ENCODE measurements around the gene MBNL2. TPM values are rescaled to one million over a fixed set of nuclear protein-coding genes. Genes with fewer than 3 reads are reported as not detected.

Gene MBNL2
- total and polyA plus RNA-seq, 2 experiments from 2014 or later = 0.55 to 3.2 TPM

DNA sequence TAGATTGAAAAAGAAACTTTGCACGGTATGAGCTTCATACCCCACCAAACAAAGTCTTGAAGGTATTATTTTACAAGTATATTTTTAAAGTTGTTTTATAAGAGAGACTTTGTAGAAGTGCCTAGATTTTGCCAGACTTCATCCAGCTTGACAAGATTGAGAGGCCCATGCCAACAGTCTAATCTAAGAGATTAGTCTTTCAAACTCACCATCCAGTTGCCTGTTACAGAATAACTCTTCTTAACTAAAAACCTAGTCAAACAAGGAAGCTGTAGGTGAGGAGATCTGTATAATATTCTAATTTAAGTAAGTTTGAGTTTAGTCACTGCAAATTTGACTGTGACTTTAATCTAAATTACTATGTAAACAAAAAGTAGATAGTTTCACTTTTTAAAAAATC, 169.9 kb downstream of the MBNL2 start:
- no peaks in the 10 kb centered on the region for H3K36me3 Mint-ChIP-seq (ENCODE audit: low read depth)
- Histone ChIP-seq H3K36me3 (ENCODE audit: insufficient read depth) (no peaks in the 10 kb centered on the region), H3K27me3 (ENCODE audit: insufficient read depth) (no peaks in the 10 kb centered on the region), H3K27ac (ENCODE audit: low read depth) (no peak overlapping the region), H4K20me1 (replicated peaks; ENCODE audit: insufficient read depth) (no peaks in the 10 kb centered on the region), H3K4me1 (ENCODE audit: insufficient read depth) (peaks cover 4% of the 10 kb centered on the region; the same call in 1 of the 2 replicates), H3K79me2 (replicated peaks; ENCODE audit: insufficient read depth) (no peaks in the 10 kb centered on the region), H3K4me2 (no peak overlapping the region), H3F3A (replicated peaks; ENCODE audit: low read depth) (no peaks in the 10 kb centered on the region), H2AFZ (no peak overlapping the region), H3K9me2 (ENCODE audit: insufficient read depth) (no peaks in the 10 kb centered on the region), H3K4me3 (no peak overlapping the region)
- DNase-seq (ENCODE audit: low spot score) (no peak), ATAC-seq (no peak)
- H3K4me1 Mint-ChIP-seq = no peaks in the 10 kb centered on the region
- no peak overlapping the region for H3K27ac Mint-ChIP-seq
- no peaks in the 10 kb centered on the region; the same call in 2 of the 3 replicates for H3K9me3 Mint-ChIP-seq
- TF ChIP-seq EZH2 (IDR thresholded peaks at IDR 0.05; ENCODE audit: low read depth, unreplicated experiment) = no peak
- no peak for TF ChIP-seq EZH2phosphoT487 (IDR thresholded peaks at IDR 0.05; ENCODE audit: unreplicated experiment)
- TF ChIP-seq, protein P1, sequence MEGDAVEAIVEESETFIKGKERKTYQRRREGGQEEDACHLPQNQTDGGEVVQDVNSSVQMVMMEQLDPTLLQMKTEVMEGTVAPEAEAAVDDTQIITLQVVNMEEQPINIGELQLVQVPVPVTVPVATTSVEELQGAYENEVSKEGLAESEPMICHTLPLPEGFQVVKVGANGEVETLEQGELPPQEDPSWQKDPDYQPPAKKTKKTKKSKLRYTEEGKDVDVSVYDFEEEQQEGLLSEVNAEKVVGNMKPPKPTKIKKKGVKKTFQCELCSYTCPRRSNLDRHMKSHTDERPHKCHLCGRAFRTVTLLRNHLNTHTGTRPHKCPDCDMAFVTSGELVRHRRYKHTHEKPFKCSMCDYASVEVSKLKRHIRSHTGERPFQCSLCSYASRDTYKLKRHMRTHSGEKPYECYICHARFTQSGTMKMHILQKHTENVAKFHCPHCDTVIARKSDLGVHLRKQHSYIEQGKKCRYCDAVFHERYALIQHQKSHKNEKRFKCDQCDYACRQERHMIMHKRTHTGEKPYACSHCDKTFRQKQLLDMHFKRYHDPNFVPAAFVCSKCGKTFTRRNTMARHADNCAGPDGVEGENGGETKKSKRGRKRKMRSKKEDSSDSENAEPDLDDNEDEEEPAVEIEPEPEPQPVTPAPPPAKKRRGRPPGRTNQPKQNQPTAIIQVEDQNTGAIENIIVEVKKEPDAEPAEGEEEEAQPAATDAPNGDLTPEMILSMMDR (conservative IDR thresholded peaks at IDR 0.05; ENCODE audit: low read depth in 2 of 2) = no peak
- TF ChIP-seq, protein P2, sequence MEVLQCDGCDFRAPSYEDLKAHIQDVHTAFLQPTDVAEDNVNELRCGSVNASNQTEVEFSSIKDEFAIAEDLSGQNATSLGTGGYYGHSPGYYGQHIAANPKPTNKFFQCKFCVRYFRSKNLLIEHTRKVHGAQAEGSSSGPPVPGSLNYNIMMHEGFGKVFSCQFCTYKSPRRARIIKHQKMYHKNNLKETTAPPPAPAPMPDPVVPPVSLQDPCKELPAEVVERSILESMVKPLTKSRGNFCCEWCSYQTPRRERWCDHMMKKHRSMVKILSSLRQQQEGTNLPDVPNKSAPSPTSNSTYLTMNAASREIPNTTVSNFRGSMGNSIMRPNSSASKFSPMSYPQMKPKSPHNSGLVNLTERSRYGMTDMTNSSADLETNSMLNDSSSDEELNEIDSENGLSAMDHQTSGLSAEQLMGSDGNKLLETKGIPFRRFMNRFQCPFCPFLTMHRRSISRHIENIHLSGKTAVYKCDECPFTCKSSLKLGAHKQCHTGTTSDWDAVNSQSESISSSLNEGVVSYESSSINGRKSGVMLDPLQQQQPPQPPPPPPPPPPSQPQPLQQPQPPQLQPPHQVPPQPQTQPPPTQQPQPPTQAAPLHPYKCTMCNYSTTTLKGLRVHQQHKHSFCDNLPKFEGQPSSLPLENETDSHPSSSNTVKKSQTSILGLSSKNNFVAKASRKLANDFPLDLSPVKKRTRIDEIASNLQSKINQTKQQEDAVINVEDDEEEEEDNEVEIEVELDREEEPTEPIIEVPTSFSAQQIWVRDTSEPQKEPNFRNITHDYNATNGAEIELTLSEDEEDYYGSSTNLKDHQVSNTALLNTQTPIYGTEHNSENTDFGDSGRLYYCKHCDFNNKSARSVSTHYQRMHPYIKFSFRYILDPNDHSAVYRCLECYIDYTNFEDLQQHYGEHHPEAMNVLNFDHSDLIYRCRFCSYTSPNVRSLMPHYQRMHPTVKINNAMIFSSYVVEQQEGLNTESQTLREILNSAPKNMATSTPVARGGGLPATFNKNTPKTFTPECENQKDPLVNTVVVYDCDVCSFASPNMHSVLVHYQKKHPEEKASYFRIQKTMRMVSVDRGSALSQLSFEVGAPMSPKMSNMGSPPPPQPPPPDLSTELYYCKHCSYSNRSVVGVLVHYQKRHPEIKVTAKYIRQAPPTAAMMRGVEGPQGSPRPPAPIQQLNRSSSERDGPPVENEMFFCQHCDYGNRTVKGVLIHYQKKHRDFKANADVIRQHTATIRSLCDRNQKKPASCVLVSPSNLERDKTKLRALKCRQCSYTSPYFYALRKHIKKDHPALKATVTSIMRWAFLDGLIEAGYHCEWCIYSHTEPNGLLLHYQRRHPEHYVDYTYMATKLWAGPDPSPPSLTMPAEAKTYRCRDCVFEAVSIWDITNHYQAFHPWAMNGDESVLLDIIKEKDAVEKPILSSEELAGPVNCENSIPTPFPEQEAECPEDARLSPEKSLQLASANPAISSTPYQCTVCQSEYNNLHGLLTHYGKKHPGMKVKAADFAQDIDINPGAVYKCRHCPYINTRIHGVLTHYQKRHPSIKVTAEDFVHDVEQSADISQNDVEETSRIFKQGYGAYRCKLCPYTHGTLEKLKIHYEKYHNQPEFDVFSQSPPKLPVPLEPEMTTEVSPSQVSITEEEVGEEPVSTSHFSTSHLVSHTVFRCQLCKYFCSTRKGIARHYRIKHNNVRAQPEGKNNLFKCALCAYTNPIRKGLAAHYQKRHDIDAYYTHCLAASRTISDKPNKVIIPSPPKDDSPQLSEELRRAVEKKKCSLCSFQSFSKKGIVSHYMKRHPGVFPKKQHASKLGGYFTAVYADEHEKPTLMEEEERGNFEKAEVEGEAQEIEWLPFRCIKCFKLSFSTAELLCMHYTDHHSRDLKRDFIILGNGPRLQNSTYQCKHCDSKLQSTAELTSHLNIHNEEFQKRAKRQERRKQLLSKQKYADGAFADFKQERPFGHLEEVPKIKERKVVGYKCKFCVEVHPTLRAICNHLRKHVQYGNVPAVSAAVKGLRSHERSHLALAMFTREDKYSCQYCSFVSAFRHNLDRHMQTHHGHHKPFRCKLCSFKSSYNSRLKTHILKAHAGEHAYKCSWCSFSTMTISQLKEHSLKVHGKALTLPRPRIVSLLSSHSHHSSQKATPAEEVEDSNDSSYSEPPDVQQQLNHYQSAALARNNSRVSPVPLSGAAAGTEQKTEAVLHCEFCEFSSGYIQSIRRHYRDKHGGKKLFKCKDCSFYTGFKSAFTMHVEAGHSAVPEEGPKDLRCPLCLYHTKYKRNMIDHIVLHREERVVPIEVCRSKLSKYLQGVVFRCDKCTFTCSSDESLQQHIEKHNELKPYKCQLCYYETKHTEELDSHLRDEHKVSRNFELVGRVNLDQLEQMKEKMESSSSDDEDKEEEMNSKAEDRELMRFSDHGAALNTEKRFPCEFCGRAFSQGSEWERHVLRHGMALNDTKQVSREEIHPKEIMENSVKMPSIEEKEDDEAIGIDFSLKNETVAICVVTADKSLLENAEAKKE (CRISPR knock-in tag; IDR thresholded peaks at IDR 0.05) = no peak
- TF ChIP-seq, protein P3, sequence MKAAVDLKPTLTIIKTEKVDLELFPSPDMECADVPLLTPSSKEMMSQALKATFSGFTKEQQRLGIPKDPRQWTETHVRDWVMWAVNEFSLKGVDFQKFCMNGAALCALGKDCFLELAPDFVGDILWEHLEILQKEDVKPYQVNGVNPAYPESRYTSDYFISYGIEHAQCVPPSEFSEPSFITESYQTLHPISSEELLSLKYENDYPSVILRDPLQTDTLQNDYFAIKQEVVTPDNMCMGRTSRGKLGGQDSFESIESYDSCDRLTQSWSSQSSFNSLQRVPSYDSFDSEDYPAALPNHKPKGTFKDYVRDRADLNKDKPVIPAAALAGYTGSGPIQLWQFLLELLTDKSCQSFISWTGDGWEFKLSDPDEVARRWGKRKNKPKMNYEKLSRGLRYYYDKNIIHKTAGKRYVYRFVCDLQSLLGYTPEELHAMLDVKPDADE (IDR thresholded peaks at IDR 0.05) = no peak
- no peak for TF ChIP-seq STAT1 (IDR thresholded peaks at IDR 0.05; ENCODE audit: unreplicated experiment)
- TF ChIP-seq, protein P4, sequence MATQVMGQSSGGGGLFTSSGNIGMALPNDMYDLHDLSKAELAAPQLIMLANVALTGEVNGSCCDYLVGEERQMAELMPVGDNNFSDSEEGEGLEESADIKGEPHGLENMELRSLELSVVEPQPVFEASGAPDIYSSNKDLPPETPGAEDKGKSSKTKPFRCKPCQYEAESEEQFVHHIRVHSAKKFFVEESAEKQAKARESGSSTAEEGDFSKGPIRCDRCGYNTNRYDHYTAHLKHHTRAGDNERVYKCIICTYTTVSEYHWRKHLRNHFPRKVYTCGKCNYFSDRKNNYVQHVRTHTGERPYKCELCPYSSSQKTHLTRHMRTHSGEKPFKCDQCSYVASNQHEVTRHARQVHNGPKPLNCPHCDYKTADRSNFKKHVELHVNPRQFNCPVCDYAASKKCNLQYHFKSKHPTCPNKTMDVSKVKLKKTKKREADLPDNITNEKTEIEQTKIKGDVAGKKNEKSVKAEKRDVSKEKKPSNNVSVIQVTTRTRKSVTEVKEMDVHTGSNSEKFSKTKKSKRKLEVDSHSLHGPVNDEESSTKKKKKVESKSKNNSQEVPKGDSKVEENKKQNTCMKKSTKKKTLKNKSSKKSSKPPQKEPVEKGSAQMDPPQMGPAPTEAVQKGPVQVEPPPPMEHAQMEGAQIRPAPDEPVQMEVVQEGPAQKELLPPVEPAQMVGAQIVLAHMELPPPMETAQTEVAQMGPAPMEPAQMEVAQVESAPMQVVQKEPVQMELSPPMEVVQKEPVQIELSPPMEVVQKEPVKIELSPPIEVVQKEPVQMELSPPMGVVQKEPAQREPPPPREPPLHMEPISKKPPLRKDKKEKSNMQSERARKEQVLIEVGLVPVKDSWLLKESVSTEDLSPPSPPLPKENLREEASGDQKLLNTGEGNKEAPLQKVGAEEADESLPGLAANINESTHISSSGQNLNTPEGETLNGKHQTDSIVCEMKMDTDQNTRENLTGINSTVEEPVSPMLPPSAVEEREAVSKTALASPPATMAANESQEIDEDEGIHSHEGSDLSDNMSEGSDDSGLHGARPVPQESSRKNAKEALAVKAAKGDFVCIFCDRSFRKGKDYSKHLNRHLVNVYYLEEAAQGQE (IDR thresholded peaks at IDR 0.05; ENCODE audit: unreplicated experiment) = no peak
- TF ChIP-seq ZNF331 (CRISPR knock-in tag; IDR thresholded peaks at IDR 0.05; ENCODE audit: low read depth) = no peak
- TF ChIP-seq NANOG (IDR thresholded peaks at IDR 0.05; ENCODE audit: borderline replicate concordance) = no peak
- no peak for TF ChIP-seq JUNB (IDR thresholded peaks at IDR 0.05; ENCODE audit: unreplicated experiment)
- H3K4me3 Mint-ChIP-seq = no peak overlapping the region
- no peaks in the 10 kb centered on the region for H3K27me3 Mint-ChIP-seq (ENCODE audit: insufficient read depth, low read depth, poor library complexity)
